Gastroesophageal sphincter (tissue), 4 donors: ENCODE results near the gene NCKIPSD. TPM values are rescaled to one million over a fixed set of nuclear protein-coding genes. Genes with fewer than 3 reads are reported as not detected.

Source experiments
- ATAC-seq: fragments of 150-250 bp; one replicate; pipeline ENCODE4 v1.9.1; 2016; ENCODE audit warnings: mild to moderate bottlenecking, moderate library complexity
- H3K27ac ChIP-seq, 4 donors: fragments of 200-600 bp; sonication (generic) in 3 of 4; 1 replicate in 3 of 4; 2 replicates in 1 of 4; pipeline ENCODE4 v1.5.1; 2016 to 2019
- H3K27me3 ChIP-seq: fragments of 200-600 bp; sonication (generic); one replicate; pipeline ENCODE4 v1.5.1; 2019
- H3K36me3 ChIP-seq, 2 donors: fragments of 200-600 bp; sonication (generic); one replicate each; pipeline ENCODE4 v1.5.1; 2019; ENCODE audit warnings: control low read depth in 1 of 2
- H3K4me1 ChIP-seq, 3 donors: fragments of 200-600 bp; sonication (generic); 1 replicate in 2 of 3; 2 replicates in 1 of 3; pipeline ENCODE4 v1.5.1; 2016 to 2019; ENCODE audit warnings: control low read depth in 2 of 3
- H3K4me3 ChIP-seq, 2 donors: fragments of 200-600 bp; sonication (generic); one replicate each; pipeline ENCODE4 v1.5.1; 2019; ENCODE audit warnings: mild to moderate bottlenecking in 1 of 2, moderate library complexity in 1 of 2
- H3K9me3 ChIP-seq, 3 donors: fragments of 200-600 bp; sonication (generic); one replicate each; pipeline ENCODE4 v1.5.1; 2017 to 2019; ENCODE audit warnings: control low read depth in 2 of 3
- CTCF ChIP-seq, 4 experiments: fragments of 200-600 bp in 2 of 4; fragments of 450-650 bp in 2 of 4; sonication (generic) in 1 of 4; IDR thresholded peaks; one replicate each; pipeline ENCODE4 v1.5.1; 2017 to 2019; ENCODE audit warnings: antibody characterized with exemption in 4 of 4, mild to moderate bottlenecking in 2 of 4, moderate library complexity in 2 of 4
- EP300 ChIP-seq: sonication (generic); formaldehyde crosslinking; IDR thresholded peaks from one replicate; pipeline ENCODE4 v1.6.1; 2017; ENCODE audit warnings: antibody characterized with exemption, mild to moderate bottlenecking
- POLR2A ChIP-seq, 2 donors: fragments of 450-650 bp; IDR thresholded peaks; one replicate each; pipeline ENCODE4 v1.6.1; 2017; ENCODE audit warnings: antibody characterized with exemption in 2 of 2, mild to moderate bottlenecking in 2 of 2, moderate library complexity in 1 of 2
- POLR2AphosphoS5 ChIP-seq: sonication (generic); formaldehyde crosslinking; IDR thresholded peaks from one replicate; pipeline ENCODE4 v1.6.1; 2017; ENCODE audit warnings: antibody characterized with exemption
- WGBS, 2 donors: methylation state at CpG; one replicate each; pipeline ENCODE4 v1.1.5; 2018; ENCODE audit warnings: low coverage in 1 of 2; 5-methylcytosine and 5-hydroxymethylcytosine counted together
- total RNA-seq, 4 donors: library from RNA; depleted of rRNA; stranded (reverse); fragments of >200 nt; gene quantifications; one replicate each; pipeline ENCODE4 v1.1.0, GENCODE V29; 2016

Gene NCKIPSD
- total RNA-seq, 4 donors from 2014 or later = 19.0 to 32.5 (median 21.1) TPM

GRCh38 chr3:48630407-48630806, 55.3 kb downstream of the NCKIPSD start:
- Histone ChIP-seq H3K27me3 (no peaks in the 10 kb centered on the region), H3K27ac (no peak overlapping the region), H3K4me1 (peaks cover 0 to 14% (median 10%) of the 10 kb centered on the region in 3 donors), H3K4me3 (no peak overlapping the region), H3K36me3 (peaks cover 0 to 80% of the 10 kb centered on the region in 2 donors), H3K9me3 (no peaks in the 10 kb centered on the region)
- no peak for TF ChIP-seq POLR2AphosphoS5
- TF ChIP-seq EP300 = no peak
- no peak for TF ChIP-seq POLR2A (IDR thresholded peaks at IDR 0.05)
- no peak for TF ChIP-seq CTCF (IDR thresholded peaks at IDR 0.05)
- 72 to 90% methylated on average over 2 to 3 of the region's 8 CpGs for WGBS, 2 donors
- no peak for ATAC-seq

- WGBS, 2 donors = 90% methylated on average over 3 of the region's 12 CpGs; no CpG with 5 or more reads in 1 of the 2 donors
- Histone ChIP-seq H3K4me1 (peaks cover 0 to 12% (median 10%) of the 10 kb centered on the region in 3 donors), H3K36me3 (peaks cover 0 to 85% of the 10 kb centered on the region in 2 donors), H3K4me3 (no peak overlapping the region), H3K27ac (no peak overlapping the region), H3K9me3 (no peaks in the 10 kb centered on the region), H3K27me3 (no peaks in the 10 kb centered on the region)
- TF ChIP-seq POLR2A (IDR thresholded peaks at IDR 0.05) = no peak
- TF ChIP-seq CTCF (IDR thresholded peaks at IDR 0.05) = no peak
- TF ChIP-seq EP300 = no peak
- TF ChIP-seq POLR2AphosphoS5 = no peak
- no peak for ATAC-seq
Observed at GRCh38 chr3:48629894-48630293, 55.8 kb downstream of the NCKIPSD start.

GRCh38 chr3:48628277-48629017, 57.3 kb downstream of the NCKIPSD start:
- no peaks in the 10 kb centered on the region for H3K9me3 ChIP-seq
- H3K4me1 ChIP-seq = no peaks in the 10 kb centered on the region
- WGBS, 2 donors = 70% methylated on average over 7 of the region's 13 CpGs; no CpG with 5 or more reads in 1 of the 2 donors
- no peak for ATAC-seq
- no peaks in the 10 kb centered on the region for H3K27me3 ChIP-seq
- H3K36me3 ChIP-seq = peaks cover 0 to 87% of the 10 kb centered on the region in 2 donors
- no peak overlapping the region for H3K4me3 ChIP-seq
- no peak for TF ChIP-seq POLR2AphosphoS5
- TF ChIP-seq EP300 = no peak
- TF ChIP-seq POLR2A (IDR thresholded peaks at IDR 0.05) = no peak
- TF ChIP-seq CTCF (IDR thresholded peaks at IDR 0.05) = no peak
- no peak overlapping the region for H3K27ac ChIP-seq

GRCh38 chr3:48625600-48625999, 60.1 kb downstream of the NCKIPSD start:
- no CpG with 5 or more reads among the region's 6 CpGs for WGBS, 2 donors
- no peaks in the 10 kb centered on the region for H3K9me3 ChIP-seq
- peaks cover 0 to 59% of the 10 kb centered on the region in 2 donors for H3K36me3 ChIP-seq
- peak; percentile 11 for ATAC-seq
- TF ChIP-seq POLR2A (IDR thresholded peaks at IDR 0.05) (no peak), CTCF (IDR thresholded peaks at IDR 0.05) (no peak), EP300 (no peak), POLR2AphosphoS5 (no peak)
- no peaks in the 10 kb centered on the region for H3K27me3 ChIP-seq
- H3K4me3 ChIP-seq = no peak overlapping the region
- no peaks in the 10 kb centered on the region for H3K4me1 ChIP-seq
- no peak overlapping the region for H3K27ac ChIP-seq

GRCh38 chr3:48624767-48625166, 60.9 kb downstream of the NCKIPSD start:
- no peaks in the 10 kb centered on the region for H3K27me3 ChIP-seq
- 93 to 100% methylated on average over 2 to 10 of the region's 10 CpGs for WGBS, 2 donors
- TF ChIP-seq POLR2A (IDR thresholded peaks at IDR 0.05) (no peak), POLR2AphosphoS5 (no peak), CTCF (IDR thresholded peaks at IDR 0.05) (no peak), EP300 (no peak)
- H3K36me3 ChIP-seq = peaks cover 0 to 50% of the 10 kb centered on the region in 2 donors
- H3K4me3 ChIP-seq = no peak overlapping the region
- no peak overlapping the region for H3K27ac ChIP-seq
- no peaks in the 10 kb centered on the region for H3K9me3 ChIP-seq
- no peaks in the 10 kb centered on the region for H3K4me1 ChIP-seq
- no peak for ATAC-seq
